Retina (tissue), 1 donor: ENCODE results near the gene SOX13.
A peak's percentile ranks its signal among the peaks of the same experiment; 100 is the strongest.

Experiments
- DNase-seq: peaks from one replicate; pipeline ENCODE4 v3.0.0-alpha.2; 2016

Gene SOX13

DNA sequence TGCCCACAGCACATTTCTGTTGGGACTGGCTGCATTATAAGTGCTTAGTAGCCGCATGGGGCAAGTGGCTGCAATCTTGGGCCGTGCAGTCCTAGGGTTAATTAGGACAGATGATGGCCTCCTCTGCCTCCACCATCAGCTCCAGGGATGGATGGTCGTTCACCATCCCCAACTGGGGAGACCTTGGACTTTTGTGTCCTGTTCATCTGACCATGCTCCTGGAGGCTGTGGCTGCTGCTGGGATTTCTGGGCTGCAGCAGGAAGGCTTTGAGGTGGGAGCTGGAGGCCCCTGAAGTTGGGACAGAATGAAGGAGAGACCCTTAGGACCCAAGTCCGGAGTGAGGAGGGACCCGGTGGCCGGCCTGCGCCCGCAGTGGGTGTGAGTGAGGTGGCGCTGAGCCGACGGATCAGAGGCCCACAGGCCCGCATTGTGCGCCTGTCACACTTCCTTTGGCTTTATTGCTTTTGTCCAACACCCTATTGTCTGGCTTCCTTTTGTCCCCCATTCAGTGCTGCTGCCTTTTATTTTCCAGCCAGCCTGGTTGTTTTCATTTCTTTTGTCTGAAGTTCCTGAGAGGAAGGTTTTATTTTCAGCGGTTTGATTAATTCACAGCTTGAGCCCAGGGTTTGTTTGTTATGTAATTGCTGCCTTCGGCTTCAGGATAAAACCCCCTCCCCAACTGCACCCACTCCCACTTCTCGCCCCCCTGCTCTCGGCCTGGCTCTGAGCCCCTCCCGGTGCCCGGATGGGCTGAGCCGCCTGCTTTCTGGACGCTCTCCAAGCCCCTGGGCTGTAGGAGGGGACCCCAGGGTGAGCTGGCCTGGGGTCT lies 35.6 kb downstream of the SOX13 start:
- DNase-seq = peak; percentile 88

DNA sequence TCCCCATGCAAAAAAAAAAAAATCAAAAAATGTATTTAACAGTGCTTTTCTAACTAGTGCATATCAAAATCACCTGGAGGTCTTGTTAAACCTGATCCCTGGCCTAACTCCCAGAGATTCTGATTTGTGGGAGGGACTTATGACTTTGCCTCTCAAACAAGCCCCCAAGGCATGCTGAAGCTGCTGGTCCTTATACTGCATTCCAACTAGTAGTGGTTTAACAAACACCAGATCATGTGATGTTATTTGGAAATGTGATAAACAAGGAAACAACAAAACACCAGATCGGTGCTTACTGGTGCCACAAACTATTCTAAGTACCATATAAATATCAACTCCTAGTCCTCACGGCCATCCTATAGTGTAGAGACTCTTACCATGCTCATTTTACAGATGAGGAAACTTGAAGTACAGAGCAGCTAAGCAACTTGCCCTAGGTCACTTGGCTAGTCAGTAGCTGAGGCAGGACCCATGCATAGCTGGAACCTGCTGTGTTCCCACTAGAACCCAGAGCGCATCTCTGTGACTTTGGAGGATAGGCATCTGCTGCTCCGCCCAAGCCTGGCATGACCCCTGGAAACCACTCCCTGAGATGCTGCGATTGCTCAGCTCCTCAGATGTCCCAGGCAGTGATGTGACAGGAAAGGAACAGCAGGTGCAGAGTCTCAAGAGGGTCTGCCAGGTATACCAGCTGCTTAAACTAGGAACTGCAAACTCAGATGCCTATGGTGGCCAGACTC lies 38.1 kb downstream of the SOX13 start:
- no peak for DNase-seq

DNA sequence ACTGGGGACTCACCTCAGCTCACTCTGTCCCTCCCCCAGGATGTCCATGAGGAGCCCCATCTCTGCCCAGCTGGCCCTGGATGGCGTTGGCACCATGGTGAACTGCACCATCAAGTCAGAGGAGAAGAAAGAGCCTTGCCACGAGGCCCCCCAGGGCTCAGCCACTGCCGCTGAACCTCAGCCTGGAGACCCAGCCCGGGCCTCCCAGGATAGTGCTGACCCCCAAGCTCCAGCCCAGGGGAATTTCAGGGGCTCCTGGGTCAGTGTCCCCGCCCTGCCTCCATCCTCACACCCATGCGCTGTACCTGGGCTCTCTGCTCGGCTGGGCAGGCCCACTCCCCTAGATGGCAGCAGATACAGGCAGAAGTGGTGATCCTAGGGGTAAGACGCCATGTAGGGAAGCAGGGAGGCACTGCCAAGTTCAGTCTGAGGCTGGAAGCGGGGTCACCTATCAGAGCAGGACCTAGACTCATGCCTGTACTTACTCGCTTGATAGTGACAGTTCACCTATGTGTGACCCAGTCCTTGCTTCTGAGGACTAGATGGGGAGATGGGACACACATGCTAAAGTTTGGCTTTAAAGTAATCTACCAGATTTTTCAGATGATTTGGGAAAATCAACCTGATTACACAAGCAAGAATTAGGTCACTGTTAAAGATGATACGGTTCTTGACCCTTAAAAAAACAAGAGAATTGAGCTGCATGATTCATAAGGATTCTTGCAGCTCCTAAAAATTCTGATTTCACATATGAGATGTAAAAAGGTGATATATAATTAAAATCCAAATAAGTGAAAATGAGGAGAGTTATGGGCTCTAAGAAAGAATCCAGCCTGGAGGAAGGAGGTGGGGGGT lies 40.2 kb downstream of the SOX13 start:
- no peak for DNase-seq

DNA sequence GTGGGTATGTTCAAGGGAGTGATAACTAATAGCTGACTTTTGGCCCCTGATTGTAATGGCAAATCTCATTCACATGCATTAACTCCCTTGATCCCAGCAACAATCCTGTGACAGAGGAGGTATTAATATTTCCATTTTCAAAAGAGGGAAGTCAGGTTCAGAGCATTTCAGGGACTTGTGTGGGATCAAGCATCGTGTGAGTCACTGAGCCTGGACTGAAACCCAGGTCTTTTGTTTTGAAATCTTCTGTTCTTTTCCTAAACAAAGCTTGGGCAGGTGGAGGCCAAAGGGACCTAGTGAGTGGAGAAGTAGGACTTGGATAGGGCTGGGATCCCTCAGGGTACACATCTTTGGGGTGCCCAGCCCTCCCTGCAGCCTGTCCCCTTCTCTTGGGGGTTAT lies 41.0 kb downstream of the SOX13 start:
- DNase-seq = no peak

DNA sequence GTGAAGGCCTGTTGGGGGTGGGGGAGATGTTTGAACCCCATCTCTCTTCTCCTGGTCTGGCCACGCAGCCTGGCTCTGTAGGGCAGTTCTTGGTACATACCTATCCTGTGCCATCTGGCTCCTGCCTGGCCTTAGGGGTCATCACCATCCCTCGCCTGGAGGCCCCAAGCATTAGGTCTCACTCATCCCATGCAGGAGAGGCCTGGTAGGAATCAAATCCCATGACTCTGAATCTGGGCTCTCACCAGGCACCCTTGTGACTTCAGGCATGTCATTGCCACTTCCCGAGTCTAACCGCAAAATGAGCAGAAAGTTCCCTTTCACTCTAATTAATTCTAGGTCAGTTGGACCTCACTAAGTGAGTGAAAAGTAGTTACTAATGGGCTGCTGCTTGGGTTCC lies 41.7 kb downstream of the SOX13 start:
- no peak for DNase-seq

DNA sequence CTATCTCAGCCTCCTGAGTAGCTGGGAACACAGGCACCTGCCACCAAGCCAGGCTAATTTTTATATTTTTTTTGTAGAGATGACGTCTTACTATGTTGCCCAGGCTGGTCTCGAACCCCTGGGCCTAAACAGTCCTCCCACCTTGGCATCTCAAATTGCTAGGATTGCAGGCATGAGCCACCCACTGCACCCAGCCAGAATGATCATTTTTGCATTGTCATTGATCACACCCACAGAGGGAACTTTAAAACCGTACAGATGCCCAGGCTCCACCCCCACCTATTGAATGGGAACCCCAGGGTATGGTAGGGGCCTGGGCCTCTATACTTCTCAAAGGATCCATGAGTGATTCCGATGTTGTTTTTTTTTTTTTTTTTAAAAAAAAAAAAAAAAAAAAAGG lies 42.2 kb downstream of the SOX13 start:
- no peak for DNase-seq

DNA sequence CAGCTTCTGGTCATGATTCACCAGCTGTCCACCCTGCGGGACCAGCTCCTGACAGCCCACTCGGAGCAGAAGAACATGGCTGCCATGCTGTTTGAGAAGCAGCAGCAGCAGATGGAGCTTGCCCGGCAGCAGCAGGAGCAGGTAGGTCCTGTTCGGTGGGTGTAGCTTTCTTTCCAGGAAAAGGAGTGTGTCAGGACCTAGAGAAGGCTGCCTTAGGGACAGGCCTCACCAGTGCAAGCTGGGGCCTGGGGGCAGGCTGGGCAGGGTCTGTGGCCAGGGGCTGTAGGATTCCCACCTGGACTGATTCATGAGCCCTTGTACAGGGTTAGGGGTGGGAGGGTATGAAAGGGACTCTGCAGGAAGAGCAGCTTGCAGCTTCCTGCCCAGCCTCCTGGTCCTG lies 43.6 kb downstream of the SOX13 start:
- DNase-seq = no peak

DNA sequence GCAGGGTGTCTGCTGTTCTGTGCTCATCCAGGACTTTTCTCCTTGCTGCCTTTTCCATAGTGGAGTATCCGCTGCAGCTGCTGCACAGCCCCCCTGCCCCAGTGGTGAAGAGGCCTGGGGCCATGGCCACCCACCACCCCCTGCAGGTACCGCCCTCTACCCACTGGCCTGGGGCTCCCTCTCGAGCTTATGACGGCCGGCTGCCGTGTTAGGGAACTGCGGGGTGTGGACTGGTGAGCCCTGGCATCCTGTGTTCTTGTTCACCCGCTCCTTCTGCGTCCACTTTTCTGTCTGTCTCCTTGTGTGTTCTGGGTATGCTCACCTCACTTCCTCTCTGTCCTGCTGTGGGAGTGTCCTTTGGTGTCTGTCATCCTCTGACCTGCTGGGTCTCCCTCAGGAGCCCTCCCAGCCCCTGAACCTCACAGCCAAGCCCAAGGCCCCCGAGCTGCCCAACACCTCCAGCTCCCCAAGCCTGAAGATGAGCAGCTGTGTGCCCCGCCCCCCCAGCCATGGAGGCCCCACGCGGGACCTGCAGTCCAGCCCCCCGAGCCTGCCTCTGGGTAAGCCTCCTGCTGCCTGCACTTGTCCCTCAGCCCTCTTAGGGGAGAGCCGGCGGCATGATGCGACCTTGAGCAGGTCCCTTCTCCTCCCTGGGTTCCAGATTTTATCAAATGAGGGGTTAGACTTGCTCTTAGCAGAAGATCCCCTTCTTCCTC lies 49.1 kb downstream of the SOX13 start:
- DNase-seq = no peak

DNA sequence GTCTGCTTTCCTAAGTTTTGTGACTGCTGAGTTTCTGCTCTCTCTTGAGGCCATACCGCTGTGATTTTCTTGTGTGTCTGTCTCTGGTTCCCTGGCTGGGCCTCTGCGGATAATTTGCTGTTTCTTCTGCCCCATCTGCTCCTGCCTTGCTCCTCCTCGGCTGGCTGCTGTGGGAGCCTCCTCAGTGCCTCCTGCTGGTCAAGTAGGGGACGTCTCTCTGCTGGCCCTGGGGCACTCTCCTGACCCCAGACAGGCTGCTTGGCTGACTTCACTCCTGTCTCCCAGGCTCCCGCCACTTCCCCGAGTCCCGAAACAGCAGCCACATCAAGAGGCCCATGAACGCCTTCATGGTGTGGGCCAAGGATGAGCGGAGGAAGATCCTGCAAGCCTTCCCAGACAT lies 50.5 kb downstream of the SOX13 start:
- no peak for DNase-seq

DNA sequence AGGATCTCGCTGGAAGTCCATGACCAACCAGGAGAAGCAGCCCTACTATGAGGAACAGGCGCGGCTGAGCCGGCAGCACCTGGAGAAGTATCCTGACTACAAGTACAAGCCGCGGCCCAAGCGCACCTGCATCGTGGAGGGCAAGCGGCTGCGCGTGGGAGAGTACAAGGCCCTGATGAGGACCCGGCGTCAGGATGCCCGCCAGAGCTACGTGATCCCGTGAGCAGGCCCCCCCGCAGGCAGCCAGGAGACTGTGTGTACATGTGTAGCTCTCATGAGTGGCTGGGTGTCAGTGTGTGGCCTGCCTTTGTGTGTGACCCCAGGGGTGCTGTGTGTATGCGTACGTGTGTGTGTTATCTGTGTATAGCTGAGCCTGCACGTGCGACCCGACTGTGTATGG lies 51.7 kb downstream of the SOX13 start:
- DNase-seq = no peak

DNA sequence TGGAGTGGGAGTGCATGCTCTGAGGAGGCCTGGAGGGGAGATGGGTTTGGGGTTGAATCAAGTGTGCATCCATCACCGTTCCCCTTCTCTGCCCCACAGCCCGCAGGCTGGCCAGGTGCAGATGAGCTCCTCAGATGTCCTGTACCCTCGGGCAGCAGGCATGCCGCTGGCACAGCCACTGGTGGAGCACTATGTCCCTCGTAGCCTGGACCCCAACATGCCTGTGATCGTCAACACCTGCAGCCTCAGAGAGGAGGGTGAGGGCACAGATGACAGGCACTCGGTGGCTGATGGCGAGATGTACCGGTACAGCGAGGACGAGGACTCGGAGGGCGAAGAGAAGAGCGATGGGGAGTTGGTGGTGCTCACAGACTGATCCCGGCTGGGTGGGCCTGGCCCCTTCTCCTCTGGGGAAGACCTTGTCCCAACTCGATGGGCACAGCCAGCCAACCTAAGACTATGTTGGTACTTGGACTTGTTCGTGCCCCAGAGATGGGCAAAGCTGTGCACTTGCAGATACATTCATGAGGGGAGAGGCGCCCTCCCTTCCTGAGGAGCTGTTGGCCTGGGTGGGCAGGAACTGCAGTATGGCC lies 52.9 kb downstream of the SOX13 start:
- DNase-seq = no peak

DNA sequence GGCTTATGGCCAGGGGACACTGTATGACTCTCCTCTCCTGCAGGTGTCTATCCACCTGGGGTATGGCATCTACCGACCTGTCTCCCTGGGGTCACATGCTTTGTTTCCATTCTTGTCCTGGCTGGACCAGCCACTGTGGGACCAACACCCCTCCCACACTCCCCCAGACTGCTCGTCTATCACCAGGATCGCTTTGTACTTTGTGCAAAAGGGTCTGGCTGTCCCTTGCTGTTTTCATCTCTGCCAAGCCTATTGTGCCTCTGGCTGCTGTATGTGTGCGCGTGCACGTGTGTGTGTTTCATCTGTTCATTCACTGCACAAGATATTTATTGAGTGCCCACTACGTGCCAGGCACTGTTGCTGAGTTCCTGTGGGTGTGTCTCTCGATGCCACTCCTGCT lies 53.5 kb downstream of the SOX13 start:
- no peak for DNase-seq

DNA sequence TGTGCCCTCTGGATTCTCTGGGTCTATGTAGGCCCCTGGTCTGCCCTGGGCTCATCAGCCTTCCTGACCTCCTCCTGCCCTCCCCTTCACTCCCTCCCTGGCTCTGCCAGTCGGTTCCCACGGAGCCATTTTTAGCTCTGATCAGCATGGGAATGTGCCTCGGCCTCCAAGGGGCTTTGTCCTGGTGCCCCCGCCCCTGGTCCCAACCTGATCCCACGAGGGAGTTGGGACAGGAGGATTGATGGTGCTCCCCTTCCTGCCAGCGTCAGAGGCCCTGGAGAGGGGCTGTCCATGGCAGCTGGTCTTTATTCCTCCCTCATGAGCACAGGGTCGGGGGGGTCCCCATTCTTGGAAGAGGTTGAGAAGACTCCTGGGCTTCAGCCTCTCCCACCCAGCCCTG lies 54.0 kb downstream of the SOX13 start:
- DNase-seq = no peak

DNA sequence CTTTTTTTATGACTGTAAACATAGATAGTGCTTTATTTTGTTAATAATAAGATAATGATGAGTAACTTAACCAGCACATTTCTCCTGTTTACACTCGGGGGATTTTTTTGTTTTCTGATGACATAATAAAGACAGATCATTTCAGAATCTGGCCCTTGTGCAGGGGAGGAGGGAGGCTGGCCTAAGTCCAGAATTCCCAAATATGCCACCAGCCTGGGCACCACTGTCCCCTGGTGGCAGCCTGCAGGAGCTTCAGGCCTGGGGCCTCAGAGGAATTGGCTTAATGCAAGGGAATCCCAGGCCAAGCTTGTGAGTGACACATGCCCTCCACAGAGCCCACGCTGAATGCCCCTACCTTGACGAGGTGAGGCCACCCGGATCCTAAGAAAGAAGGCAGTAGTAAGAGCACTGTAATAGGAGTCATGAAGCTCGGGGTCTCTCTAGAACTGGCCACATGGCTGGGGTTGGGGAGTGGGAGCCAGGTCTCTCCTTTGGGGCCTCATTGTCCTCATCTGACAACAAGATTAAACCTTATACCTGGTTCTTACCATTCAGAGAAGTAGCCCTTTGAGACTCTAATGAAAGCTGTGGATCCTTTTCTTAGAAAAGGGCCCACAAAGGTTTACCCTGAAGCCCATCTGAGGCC lies 54.8 kb downstream of the SOX13 start:
- DNase-seq = peak; percentile 68

DNA sequence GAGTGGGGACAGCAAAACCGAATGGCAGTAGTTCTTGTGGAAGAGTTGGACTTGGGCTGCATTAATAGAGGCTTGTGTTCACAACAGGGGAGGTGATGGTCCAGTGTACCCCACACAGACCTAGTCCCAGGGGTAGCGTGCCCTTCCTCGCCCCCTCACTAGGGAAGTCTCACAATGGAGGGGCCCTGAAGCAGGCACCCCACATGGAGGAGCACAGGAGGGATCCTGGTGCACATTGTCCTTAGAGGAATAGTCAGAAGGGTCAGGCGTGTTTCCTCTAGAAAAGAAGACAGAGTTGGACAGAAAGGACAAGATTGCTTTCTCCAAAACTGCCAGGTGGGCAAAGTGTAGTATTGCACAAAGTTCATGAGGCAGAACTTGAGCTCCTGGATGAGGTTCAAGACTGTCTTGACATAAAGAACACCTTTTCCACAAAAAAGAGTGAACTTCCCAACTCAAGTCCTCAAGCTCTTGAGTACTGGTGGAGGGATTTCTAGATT lies 55.6 kb downstream of the SOX13 start:
- no peak for DNase-seq

DNA sequence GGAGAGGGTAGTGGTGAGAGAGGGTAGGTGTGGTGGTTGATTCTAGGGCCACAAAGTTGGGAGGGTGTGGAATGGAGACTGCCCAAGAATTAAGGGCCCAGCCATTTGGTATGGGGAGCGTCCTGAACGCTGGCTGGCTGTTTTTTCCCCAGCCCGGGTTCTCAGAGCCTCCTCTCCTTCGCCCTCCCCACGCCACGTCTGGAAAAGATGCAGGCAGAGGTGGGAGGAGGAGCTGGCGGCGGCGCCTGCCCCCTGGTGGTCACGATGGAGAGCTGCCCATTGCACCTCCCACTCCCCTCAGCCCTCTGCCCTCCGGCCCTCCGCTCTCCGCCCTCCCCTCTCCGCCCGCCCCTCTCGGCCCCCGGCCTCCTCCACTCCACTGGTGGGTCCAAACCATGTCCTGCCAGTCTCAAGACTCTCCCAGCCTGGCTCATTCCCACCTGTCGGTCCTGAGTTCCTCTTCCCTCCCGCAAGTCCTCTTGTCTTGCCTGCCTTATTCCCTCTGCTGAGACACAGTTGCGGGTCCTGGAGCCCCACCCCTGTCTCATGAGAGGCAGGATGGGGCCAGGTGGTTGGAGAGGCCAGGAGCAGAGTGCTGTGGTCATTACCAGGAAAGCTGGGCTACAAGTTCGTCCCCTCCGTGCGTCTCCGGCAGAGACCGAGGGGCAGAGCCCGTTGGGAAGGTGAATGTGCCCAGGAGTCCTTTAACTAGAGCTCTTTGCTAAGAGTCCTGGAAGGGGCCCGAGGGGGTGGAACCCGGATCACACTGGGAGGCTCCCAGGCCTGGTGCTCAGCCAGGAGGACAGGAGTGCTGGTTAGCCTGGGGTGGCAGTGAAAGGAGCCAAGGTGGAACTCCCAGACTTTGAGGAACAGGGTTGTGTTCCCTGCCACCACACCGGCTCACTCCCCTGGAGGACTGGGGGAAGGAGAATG lies 56.3 kb downstream of the SOX13 start:
- peak; percentile 86 for DNase-seq

DNA sequence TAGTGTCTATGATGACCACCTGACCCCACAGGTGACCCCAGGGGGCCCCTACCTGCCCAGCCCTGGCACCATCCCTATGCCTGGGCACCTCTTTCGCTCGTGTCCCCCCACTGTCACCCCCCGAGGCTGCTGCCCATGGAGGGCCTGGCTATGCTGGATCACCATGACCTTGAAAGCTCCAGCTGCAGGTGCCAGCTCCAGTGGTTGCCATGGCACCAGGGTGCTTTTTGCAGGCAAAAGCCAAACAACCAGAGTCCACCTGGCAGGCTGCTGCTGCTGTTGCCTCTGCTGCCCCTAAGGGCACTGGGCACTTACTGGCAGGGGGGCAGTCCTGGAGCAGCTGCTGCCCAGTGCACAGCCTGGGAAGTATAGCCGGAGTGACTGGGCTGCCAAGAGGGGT lies 57.3 kb downstream of the SOX13 start:
- no peak for DNase-seq

DNA sequence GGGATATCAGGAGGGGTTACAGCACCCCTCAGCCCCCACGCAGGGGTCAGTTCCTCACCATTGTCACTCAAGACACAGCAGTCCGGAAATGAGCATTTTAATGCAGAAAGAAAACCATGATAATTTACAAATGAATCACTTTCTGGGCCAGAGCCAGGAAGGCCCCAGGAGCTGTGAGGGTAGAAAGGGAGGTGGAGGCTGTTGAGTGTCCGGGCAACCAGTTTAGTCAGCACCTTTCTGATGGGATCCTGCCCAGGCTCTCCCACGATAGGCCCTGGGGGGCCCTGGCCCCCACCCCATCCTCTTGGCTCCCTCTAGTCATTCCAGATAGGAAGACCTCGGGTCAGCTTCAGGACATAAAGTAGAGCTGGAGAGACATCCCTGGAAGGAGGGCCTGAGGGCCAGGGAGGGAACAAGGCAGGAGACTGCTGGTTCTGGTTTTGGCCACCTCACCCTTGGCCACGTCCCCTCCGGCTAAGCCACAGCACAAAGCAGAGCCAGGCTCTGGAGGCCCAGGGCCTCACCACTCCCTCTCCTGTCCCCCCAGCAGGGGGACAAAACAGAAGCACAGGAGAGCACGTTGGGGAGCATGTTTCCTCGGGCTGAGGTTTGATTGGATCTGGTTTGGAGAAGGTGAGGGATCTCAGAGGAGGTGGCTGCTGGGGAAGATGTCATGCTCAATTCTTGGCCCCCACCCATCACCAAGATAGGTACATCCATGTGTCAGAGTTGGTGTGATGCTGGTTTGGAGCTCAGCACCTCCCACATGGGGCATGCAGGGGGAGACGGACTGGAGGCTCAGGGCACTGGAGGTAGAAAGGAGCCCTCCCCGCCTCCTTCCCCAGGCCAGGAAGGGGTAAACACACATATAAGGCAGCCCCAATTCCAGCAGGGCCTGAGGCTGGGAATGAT lies 58.3 kb downstream of the SOX13 start:
- no peak for DNase-seq

DNA sequence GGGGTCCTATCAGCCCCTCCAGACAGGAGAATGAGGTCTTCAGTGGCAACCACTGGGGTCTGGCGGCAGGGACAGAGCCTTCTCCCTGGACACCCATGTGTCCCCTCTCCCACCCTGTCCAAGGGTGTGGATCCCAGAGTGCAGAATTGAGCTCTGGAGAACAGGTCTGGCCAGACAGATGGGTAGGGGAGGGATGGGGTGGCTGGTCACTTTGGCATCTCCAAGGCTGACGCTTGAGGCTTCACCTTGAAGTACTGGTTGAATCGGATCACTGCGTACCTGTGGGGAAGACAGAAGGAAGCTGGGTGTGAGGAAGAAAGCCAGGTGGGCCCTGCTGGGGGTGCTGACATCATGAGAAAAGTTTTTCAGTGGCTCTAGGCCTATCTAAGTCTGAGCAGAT lies 59.1 kb downstream of the SOX13 start:
- no peak for DNase-seq
